NOMO-1 treated with DMSO at 0.1 percent for 48 hours (cell line): ENCODE measurements around the gene RAB3D.
A peak's percentile ranks its signal among the peaks of the same experiment; 100 is the strongest.

Experiments used
- DNase-seq: peaks from one replicate; lab custom pipeline; 2025; ENCODE audit not compliant: unreplicated experiment; lab: John Stamatoyannopoulos, UW

The RAB3D gene

GRCh38 chr19:11299946-11300810 is 39.3 kb downstream of the RAB3D start:
- DNase-seq, result no peak

- DNase-seq, result peak; percentile 36
Measured at GRCh38 chr19:11296264-11296663, 43.2 kb downstream of the RAB3D start.

- no peak for DNase-seq
Measured at GRCh38 chr19:11295665-11296245, 43.7 kb downstream of the RAB3D start, which contains the start of gene TSPAN16. Gene TSPAN16 (plus strand): TSS chr19:11296160. CDS start chr19:11296298, 138 bp downstream.

- no peak for DNase-seq
Measured at GRCh38 chr19:11295180-11295579, 44.3 kb downstream of the RAB3D start.

- DNase-seq, result peak; percentile 96
Measured at GRCh38 chr19:11293433-11294389, 45.7 kb downstream of the RAB3D start.

- no peak for DNase-seq
Measured at GRCh38 chr19:11291991-11292390, 47.5 kb downstream of the RAB3D start.

- no peak for DNase-seq
Measured at GRCh38 chr19:11291415-11291814, 48.0 kb downstream of the RAB3D start.

- DNase-seq, result no peak
Measured at GRCh38 chr19:11290256-11290655, 49.2 kb downstream of the RAB3D start.

GRCh38 chr19:11288349-11288748 is 51.1 kb downstream of the RAB3D start:
- peak; percentile 18 for DNase-seq

GRCh38 chr19:11286312-11286974 is 53.0 kb downstream of the RAB3D start:
- DNase-seq, result no peak

GRCh38 chr19:11284515-11284914 is 54.9 kb downstream of the RAB3D start:
- DNase-seq, result no peak

- no peak for DNase-seq
Measured at GRCh38 chr19:11281356-11282049, 58.0 kb downstream of the RAB3D start.

GRCh38 chr19:11279505-11280236 is 59.8 kb downstream of the RAB3D start:
- DNase-seq, result peak; percentile 64

- no peak for DNase-seq
Measured at GRCh38 chr19:11278670-11279069, 60.8 kb downstream of the RAB3D start.

- no peak for DNase-seq
Measured at GRCh38 chr19:11274533-11275086, 64.8 kb downstream of the RAB3D start.

- DNase-seq, result no peak
Measured at GRCh38 chr19:11273989-11274388, 65.5 kb downstream of the RAB3D start.

- no peak for DNase-seq
Measured at GRCh38 chr19:11273296-11273695, 66.2 kb downstream of the RAB3D start.
